Forelimb muscle (tissue), 1 donor: ENCODE data around the gene SYNE1. TPM values are rescaled to one million over a fixed set of nuclear protein-coding genes. Genes with fewer than 3 reads are reported as not detected.
"Not testable (repeated sequence)": the region's sequence is repeated elsewhere in the genome, so short reads cannot be mapped to it uniquely, and the experiment has no call there.

Source experiments
- DNase-seq: peaks from one replicate; pipeline ENCODE4 v3.0.0-alpha.2; 2013; ENCODE audit warnings: low read depth
- polyA plus RNA-seq: library from polyadenylated mRNA; unstranded; fragments of 120-200 nt; gene quantifications from one replicate; pipeline ENCODE4 v1.2.1, GENCODE V29; 2013; ENCODE audit not compliant: insufficient read length

The SYNE1 gene
- polyA plus RNA-seq, 1 donor, result 97.1 TPM

DNA sequence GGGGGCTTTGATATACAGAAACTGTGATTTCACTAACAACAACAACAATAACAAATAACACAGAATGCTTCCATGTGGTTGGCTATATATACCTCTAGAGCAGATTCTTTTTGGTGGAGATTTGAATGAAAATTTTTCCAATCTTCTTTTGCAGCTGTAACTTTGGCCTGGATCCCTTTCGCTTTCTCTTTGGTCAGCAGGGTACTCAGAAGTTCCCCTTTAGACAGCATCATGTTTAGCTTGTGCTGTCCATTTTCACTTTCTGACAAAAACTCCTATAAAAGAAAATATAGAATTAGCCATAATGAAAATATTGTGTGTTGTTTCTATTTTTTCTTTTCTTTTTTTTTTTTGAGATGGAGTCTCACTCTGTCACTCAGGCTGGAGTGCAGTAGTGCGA lies 264.2 kb downstream of the SYNE1 start:
- no peak for DNase-seq

DNA sequence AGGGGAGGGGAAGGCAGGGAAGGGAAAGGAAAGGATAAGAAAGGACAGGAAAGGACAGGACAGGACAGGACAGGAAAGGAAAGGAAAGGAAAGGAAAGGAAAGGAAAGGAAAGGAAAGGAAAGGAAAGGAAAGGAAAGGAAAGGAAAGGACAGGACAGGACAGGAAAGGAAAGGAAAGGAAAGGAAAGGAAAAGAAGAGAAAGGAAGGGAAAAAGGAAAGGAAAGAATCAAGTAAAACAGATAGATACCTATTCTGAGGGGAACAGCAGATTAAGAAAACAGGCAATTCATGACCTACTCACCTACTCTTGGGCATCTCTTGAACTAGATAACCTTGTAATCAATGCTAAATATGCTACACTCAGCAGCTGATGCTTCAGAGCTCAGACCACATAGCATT lies 265.4 kb downstream of the SYNE1 start:
- no peak for DNase-seq

DNA sequence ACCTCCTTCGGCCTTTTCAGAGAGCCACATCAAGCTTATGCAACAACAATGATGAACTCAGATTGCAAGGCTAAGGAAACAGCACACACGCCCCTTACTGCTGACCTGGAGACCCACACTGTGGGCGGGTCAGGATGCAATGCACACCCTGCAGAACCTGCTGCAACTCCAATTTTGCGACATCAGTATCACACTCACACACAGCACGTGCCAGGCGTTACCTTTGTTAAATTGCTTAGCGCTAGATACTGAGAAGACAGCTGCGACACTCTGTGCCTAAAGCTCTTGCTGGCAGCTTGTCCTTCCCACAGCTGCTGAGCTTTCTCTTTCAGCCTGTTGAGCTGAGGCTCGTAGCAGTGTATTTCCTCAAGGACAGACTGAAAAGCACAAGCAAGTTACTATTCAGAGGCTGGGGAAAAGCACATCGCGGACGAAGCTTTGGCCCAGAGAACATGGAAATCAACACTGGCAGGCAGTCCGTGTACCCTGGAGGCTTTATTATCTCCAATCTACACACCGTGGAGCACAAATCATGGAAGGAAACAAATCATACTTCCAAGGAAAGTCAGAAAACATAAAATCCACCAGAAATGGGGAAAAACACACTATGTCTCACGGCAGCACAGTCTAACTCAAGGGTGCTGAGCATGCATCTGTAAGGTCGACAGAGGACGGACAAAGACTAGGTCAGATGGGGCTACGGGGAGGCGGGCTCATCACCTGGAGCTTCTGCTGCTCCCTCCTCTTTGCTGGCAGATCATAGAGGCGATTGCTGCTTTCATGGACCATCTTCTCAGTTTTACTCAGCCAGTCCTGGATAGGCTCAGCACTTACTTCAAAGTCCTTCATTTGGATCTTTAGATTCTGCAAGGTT lies 268.2 kb downstream of the SYNE1 start:
- peak; percentile 53 for DNase-seq

DNA sequence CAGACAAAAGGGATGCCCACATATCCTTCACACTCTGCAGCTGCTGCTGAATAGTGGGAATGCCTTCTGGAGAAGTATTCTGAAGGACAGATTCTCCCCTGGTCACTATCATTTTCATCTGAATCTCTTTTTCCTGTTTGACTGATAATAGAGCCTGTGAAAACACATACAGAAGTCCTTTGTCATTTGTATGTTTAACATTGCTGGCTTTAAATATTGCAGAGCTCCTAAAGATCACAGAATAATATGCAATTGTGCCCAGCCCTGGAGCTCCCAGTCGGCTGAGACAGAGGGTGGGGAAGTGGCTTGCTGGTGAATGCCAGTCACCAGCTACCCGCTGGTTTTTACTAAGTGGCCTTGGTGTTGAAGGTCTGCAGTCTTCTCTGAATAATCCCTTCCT lies 272.3 kb downstream of the SYNE1 start:
- DNase-seq, result no peak

DNA sequence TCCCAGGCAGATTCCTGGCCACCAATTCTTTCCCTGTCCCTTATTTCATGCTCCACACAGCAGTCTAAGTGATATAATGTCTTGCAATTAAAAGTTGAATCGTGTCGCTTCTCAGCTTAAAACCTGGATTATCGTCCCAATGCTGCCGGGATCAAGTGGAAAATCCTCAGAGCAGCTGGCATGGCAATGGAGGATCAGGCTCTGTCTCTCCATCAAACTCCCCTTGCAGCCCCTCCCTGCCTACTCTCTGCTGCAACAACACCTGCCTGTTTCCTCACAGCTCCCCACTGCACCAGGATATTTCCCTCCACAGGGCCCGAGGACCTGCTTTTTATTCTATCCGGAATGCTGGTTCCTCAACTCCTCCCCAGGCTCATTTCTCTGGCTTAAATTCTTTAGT lies 277.1 kb downstream of the SYNE1 start:
- DNase-seq, result no peak

DNA sequence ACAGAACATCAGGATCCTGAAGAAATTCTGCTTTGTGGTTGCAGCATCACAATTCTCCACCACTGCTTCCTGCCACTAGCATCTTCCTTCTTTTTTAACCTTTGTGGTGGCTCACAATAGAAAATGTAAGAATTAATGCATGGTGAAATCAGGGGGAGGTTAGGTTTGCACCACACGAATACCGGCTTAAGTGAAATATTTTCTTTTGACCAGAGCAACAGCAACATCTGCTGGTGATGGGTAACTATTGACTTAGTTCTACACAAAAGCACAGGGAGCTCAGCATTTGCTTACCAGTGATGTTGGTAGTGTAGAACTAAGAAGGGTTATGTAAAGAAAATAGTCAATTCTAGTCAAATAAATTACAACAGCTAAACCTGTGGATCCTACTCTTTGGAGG lies 280.5 kb downstream of the SYNE1 start:
- DNase-seq, result no peak

DNA sequence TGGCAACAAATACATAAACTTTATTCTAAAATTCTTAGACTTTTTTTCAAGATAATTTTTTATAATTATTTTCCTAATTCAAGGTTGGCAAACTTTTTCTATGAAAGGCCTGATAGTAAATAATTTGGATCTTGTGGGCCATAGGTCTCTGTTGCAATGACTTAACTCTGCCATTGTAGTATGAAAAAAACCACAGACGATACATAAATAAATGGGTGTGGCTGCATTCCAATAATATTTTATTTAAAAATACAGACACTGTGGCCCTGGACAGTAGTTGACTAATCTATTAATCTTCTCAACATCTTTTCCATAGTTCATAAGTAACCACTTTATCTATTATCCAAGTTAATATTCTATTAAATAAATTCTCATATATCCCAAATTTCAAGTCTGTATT lies 281.1 kb downstream of the SYNE1 start:
- no peak for DNase-seq

DNA sequence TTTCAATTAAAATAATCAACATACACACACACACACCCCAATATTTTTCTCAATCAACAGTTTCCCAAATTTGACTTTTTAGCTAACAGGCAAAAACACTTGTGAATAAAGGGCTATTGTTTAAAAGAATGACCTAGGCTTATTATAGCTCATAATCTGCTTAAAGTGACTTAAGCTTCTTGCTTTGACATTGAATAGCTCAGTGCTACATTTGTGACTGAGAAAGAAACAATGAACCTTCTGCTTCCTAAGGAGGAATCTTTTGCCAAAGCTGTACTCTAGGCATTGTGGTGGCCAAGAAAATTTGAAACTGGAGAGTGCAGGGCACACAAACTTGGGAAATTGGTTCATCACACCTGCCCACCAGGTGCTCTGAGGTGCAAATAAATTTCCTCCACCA lies 282.0 kb downstream of the SYNE1 start:
- DNase-seq, result no peak

DNA sequence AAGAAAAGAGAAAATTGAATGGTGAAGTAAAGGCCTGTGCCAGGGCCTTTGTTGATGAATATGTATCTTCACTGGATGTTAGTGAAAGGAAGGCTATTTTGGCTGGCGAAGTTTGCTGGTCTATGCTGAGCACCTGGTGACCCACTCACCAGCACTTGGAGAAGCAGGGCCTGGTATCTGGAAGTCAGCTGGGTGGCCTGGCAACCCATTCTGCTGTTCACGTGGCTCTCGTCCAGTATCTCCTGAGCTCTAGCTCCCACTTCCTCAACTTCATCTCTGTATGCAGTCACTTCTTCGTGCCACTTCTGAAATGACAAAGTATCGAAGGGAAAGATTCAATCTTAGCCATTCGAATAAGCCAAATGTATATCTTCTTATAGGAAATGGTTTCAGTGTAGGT lies 283.7 kb downstream of the SYNE1 start:
- no peak for DNase-seq

DNA sequence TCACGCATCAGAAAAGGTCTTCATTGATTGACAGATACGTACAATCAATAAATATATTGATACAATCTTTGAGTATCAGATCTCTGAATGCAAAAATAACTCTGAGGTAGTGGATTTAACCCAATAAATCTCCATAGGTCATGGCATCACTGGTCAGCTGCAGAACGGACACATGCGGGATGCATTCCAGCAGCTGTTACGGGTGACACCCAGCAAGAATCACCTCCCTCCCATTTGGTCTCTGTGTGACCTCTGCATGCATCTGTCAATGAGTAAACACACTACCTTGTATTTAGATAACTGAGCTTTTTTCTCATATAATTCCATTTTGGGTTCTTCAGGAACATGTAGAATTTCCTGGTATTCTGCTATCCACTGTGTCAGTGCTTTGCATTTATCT lies 285.4 kb downstream of the SYNE1 start:
- no peak for DNase-seq

DNA sequence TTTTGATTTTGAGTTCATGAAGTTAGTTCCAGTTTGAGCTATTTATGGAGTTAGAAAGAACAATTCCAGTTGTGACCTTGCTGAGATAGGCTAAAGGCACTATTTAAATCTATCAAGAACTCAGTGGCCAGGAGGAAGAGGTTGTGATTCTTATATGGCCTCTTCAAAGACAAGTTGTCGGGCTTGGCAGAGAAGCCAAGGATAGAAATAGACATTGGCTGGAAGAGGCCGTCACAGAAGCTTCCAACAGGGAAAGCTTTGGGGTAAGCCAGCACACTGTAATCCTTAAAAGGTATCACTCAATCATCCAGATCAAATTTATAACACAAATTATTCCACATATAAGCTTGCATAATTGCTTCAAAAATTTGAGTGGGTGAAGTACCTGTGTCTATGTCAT lies 286.1 kb downstream of the SYNE1 start:
- DNase-seq, result no peak

DNA sequence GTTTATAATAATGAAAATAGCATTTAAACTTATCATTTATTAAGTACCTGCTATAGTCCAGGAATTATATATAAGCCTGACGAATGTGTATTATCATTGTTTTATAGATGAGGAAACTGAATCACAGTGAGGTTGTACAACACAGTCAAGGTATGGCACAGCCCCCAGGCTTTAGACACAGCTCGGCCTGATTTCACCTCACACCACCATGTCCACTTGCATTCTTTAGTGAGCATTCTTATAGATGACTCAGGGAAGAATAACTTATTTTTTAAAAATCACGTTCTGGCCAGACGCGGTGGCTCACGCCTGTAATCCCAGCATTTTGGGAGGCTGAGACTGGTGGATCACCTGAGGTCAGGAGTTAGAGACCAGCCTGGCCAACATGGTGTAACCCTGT lies 289.0 kb downstream of the SYNE1 start:
- DNase-seq, result no peak

DNA sequence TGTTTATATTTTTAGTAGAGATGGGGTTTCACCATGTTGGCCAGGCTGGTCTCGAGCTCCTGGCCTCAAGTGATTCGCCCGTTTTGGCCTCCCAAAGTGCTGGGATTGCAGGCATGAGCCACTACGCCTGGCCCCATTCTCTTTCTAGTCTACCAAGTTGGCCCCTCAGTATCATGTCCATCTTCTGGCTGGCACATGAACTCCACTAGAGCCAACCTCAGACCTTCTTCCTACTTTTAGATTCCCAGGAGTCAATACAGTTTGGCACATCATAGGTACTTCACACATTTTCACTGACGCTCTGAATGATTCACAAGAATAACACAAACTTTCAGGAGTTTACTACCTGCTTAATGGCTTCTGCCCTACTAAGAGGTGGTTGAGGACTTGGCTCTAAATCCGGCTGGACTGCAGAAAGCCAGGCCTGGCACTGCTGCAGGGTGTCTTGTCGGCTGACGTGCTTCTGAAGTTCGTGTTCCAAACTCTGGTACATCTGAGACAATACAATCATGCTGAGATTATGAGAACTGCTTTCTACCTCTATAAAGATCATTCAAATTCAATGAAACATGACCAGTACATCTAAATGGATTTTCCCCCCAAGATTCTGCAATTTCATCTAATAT lies 293.3 kb downstream of the SYNE1 start:
- no peak for DNase-seq

DNA sequence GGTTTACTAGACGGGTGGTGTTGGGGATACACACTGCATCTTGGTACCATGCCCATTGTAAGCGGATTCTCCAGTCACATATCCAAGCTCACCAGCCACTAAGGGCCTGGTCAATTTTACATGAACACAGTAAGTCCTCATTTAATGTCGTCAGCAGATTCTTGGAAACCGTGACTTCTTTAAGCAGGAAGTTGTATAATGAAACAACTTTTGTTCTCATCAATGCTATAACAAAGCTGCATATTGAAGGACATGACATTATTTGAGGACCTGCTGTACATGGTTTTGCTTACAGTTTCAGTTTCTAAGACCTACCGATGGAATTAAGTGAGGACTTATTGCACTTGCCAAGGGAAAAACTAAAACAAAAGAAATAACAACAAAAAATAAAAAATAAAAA lies 295.6 kb downstream of the SYNE1 start:
- DNase-seq, result no peak

DNA sequence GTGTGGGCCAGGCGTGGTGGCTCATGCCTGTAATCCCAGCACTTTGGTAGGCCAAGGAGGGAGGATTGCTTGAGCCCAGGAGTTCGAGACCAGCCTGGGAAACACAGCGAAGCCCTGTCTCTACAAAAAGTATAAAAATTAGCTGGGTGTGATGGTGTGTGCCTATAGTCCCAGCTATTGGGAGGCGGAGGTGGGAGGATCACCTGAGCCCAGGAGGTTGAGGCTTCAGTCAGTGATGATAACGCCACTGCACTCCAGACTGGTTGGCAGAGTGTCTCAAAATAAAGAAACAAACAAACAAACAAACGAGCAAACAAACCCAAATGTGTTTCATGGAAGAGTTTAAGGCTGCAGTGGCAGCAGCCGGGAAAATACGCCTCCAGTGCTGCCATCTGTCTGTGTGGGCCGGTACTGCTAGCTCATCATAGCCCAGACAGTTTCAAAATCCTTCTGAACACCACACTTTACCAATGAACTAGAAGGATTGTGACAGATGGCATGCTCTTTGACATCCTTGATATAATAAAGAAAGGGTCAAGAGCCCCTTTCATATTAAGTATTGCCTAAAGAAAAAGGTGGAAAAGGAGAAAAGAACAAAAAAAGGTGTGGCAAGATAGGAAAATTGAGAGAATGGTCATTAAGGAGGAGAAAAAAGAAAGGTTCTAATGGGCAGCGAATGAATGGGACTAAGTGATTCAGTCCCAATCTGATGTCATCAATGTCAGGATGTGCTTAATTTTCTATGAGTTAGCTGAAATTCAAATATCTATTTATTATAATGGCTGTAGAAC lies 298.6 kb downstream of the SYNE1 start:
- no peak for DNase-seq

DNA sequence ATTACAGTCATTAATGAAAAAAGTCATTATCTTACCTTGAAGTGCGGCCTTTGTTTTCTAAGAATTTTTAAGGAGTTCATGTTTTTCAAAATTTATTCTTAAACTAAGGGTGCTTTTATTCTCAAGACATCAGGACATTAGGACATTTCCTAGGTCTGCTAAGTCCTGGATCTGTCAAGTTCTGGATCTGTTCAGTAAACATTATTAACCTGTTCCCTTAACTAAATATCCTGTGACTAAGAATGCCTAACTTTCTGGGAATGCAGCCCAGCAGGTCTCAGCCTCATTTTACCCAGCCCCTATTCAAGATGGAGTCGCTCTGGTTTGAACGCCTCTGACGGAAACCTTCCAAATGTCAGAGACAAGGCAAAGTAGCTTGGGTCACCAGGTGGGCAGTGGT lies 302.6 kb downstream of the SYNE1 start:
- DNase-seq, result no peak

DNA sequence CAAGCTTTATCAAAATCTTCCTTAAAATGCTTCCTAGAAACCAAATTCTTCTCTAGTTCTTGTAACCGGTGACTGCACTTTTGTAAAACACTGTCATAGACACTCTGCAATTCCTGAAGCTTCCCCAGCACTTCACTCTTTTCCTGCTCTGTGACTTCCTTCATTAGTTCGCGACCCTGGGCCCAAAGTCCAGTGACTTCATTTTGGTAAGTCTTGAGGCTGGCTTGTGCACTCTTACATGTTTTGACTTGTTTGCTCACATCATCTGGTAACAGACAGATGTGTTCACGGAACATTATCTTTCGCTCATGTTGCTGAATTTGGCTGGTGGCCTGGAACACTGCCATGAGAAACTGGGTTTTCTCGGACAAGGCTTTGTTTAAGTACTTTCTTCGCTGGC lies 306.2 kb downstream of the SYNE1 start:
- no peak for DNase-seq

DNA sequence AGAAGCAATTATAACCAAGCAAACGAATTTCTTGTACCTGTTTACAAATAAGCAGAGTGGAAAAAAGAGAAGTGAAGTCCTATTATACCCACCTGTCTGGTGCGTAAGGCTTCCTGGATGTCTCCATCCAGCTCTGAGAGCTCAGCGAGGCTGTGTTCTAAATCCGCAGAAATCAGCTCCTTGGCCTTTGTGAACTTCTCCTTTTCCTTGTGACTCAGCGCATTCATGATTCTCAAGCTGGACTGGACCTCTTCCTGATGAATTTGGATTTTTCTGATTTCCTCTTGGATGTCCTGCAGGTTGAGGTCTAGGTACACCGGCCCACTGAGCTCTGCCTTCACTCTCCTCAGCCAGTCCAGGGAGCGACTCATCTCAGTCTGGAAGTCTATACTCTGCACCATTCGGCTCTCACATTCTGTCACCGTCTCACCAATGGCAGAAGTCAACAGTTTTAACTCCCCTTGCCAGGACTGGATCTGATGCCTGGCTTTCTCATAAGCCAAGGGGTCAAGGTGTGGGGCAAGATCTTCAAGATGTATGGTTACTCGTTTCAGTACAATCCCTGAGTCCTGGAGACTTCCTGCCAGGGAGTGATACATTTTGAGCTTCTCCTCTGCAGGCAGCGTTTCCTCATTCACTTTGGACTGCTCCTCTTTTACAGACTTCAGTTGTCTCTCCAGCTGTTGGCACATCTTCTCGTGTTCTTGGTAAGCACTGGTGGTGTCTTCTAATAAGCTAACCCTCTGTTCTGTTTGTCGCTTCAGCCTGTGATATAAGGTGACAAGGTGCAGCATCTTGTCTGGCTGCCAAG lies 307.3 kb downstream of the SYNE1 start:
- DNase-seq, result no peak

DNA sequence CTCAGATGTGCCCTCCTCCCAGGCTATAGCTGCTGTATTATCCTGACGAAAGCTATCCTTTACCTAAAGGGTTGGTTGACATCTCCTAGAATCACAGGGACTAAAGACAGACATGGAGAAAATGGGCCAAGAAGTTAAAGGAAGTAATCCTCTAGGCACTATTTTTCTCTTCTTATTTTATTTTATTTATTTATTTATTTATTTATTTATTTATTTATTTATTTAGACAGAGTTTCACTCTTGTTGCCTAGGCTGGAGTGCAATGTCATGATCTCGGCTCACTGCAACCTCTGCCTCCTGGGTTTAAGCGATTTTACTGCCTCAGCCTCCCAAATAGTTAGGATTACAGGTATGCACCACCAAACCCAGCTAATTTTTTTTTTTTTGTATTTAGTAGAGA lies 309.0 kb downstream of the SYNE1 start:
- DNase-seq, result not testable (repeated sequence)

DNA sequence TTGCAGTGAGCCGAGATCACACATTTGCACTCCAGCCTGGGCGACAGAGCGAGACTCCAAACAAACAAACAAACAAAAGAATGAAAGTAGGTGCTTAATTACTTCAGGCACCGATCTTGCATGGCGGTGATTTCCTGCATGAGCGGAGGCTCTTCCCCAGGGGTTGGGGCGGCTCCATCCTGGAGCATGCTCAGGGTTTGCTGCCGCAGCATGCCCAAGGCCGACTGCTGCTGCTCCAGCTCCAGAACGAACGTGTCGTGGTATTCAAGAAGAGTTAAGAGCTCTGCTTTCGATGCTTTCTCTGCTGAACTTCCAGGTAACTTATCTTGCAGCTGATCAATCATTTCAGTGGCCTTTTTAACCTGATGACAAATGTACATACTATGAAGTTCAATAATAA lies 313.8 kb downstream of the SYNE1 start:
- no peak for DNase-seq

DNA sequence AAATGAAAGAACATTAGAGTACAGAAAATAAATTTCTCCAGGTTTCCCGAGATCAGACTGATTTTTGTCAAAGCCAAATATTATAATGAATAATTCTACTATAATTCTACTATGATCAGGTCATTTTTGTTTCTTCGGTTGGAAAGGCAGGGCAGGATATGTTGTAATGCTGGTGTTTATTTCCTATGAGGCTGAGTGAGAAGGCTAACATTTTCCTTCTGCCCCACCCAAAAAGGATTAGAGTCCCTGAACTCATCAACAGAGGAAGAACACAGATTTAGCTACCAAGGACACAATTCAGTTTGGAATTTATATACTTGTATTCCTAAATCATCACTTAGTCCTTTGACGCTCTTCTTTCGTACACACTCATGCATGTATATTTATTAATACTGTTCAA lies 318.9 kb downstream of the SYNE1 start:
- DNase-seq, result no peak

DNA sequence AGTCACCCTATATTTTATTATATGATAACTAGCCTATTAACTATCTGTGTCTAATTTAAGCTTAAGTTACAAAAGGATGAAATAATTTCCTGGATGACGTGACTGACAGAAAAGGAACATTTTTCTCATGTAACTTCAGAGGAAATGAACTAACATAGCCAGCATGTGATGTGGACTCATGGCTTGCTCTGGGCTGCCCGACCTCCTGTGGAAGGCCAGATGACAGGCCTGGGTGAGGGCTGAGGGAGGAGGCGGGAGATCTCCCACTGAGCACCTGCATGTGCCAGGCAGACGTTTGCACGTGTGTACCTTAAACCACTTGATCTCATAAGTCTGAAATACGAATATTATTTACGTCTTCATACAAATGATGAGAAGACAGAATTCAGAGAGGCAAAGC lies 321.1 kb downstream of the SYNE1 start:
- DNase-seq, result no peak
